Activated T-helper 1 cell treated with anti-CD3 and anti-CD28 coated beads, Interleukin-2, amount 50 U/mL, for 16 hours (primary cell): ENCODE measurements around the gene SLC6A9.

Source experiments
- DNase-seq, 2 donors: peaks; one replicate each; pipeline ENCODE4 v3.0.0-alpha.2; 2020; ENCODE audit warnings: low read depth in 1 of 2, low spot score in 1 of 2

Gene SLC6A9

DNA sequence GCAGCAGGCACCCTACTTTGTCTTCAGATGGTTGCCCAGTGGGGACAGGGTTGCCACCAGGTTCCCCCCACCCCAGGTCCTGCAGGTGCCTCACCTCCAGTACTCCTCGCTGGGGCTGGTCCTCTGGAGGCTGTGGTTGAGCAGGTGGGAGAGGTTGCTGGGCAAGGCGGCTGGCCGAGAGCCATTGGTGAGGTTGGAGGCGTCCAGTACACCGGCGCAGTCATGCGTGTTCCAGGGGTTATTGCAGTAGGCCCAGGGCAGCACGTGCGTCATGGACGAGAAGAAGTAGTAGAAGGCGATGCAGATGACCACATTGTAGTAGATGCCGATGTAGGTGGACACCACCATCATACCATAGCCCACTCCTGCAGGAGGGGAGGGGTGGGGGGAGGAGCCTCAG is 23.0 kb downstream of the SLC6A9 start:
- no peak for DNase-seq

DNA sequence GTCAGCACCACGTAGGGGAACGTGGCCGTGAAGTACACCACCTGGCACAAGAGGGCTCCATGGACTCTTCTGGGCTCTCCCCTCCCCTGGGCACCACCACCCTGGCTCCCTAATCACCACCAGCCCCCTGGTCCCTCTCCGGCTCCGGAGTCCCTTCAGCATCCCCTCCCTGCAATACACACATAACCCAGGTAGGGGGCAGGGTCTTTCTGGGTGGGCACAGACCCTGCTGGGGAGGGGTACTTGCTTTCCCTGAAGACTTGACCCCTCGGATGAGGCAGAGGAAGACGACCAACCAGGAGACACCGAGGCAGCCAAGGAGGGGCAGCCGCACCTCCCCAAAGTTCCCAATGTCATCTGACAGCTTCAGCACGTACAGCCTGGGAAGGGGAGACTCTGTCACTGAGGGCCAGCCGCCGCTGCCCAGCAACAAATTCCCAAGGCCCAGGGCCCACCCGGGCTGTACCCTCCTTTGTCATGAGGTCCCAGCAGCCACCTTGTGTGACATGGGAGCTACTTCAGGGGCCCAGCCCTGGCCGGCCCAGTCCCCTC is 28.6 kb downstream of the SLC6A9 start:
- DNase-seq: no peak

DNA sequence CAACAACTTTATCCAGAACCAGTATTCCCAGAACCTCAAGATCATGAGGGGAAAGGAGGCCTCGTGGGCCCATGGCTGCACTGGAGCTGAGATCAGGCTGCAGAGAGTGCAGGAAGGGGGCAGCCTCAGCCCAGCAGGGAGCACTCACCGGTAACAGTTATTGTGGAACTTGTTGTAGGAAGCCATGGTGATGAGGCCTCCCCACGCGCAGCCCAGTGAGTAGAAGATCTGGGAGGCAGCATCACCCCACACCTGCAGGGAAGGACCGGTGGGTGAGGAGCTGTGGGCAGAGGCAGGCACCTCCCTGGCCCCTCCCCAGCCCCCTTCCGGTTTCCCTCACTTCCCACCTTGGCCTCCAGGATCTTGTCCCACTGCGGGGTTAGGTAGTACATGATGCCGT is 29.1 kb downstream of the SLC6A9 start:
- DNase-seq: no peak

DNA sequence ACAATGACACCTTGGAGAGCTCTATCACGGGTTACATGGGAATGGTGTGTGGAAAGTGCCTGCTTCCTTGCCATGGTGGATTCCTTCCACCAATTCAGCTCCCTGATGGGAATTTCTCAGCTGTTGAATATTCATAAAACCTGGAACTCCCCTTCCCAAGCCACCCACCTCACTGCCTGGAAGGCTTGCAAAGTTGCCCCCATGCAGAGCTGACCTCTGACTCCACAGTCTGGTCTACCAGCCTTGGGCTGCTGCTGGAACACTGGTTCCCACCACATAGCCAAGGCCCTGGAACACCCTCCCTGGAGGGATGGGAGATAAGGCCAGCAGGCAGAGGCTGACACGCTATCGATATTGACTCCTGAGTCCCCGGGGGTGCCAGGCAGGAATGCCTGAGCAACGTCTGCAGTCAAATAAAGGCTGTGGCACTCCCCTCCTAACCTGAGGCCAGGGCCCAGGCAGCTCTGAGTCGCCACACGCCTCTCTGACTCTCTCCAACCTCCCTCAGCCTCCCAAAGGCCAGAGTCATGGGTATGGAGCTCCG is 31.1 kb downstream of the SLC6A9 start:
- no peak for DNase-seq

DNA sequence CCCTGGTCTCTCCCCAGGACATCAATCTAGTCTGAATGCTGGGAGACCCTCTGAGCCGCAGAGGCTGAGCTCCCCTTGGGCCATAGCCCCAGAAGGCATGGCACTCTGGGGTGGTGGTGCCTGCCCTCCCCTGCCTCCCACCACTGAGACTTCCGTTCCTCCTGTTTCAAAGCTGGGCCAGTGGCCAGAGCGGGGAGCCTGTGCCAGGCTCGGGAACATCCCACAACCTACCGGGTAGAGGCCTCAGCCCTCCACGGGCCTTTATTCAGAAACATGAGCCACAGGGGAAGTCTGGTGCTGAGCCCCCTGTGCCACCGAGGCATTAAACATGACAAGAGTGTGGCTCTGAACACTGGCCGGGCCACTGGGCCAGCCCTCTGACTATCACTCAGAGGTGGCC is 31.8 kb downstream of the SLC6A9 start:
- no peak for DNase-seq

DNA sequence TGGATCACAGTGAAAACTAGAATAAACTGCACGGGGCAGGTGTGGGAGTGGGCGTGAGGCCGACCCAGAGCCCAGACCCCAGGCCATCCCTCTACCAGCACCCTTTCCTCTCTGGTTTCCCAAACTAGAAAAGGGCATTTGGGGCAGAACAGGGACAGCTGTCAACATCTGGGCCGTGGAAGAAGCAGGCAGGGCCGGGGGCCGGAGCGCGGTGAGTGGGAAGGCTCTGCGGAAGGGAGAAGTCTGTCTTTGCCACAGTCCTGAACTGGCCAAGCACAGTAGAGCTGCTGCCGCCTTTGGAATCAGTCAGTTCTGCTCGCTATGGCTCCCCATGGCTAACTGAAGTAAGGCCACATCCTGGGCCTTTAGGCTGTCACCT is 33.3 kb downstream of the SLC6A9 start:
- DNase-seq: no peak

DNA sequence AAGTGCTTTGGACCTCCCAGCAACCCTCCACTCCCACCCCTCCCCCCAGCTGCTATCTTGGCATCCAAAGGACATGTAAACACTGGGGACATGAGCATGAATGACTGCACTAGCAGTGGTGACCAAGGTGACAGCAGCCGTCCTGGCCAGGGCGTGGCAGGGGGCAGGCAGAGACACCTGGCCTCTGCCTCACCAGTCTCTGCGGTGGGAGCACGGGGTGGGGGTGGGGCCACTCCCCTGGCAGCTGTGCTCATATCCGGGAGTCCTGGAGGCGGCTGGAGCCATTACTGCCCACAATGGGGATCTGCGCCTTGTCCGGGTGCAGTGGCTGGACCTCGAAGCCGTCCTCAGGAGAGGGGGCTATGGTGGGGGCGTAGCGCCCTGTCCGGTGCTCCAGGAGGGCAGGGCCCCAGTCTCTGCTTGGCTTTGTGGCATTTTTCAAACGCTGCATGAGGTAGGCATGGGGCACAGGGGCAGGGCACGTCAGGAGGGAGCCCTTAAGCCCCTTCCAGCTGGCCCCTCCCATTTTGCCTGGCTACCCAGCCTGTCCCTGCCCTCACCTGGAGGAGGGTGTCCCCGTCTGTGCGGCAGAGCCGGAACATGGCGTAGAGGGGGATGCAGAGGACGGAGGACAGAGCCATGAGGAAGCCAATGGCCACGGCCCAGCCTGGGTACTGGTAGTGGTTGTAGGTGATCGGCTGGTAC is 33.8 kb downstream of the SLC6A9 start:
- no peak for DNase-seq

DNA sequence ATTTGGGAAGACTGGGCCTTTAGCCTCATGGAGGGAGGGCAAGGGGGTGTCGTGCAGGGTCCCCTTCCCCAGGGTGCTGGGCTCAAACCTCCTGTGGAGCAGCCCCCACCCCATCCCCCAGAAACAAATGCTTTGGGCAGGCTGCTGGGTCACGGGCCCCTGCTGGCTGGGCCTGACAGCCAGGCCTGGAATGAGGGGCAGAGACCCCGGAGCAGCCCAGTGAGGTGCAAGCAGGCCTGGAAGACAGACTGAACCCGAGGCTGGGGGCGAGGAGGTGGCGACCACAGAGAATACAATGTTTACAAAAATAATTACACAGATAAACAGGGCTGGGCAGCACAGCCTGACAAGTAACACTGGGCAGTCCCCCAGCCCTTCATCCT is 34.5 kb downstream of the SLC6A9 start:
- no peak for DNase-seq

DNA sequence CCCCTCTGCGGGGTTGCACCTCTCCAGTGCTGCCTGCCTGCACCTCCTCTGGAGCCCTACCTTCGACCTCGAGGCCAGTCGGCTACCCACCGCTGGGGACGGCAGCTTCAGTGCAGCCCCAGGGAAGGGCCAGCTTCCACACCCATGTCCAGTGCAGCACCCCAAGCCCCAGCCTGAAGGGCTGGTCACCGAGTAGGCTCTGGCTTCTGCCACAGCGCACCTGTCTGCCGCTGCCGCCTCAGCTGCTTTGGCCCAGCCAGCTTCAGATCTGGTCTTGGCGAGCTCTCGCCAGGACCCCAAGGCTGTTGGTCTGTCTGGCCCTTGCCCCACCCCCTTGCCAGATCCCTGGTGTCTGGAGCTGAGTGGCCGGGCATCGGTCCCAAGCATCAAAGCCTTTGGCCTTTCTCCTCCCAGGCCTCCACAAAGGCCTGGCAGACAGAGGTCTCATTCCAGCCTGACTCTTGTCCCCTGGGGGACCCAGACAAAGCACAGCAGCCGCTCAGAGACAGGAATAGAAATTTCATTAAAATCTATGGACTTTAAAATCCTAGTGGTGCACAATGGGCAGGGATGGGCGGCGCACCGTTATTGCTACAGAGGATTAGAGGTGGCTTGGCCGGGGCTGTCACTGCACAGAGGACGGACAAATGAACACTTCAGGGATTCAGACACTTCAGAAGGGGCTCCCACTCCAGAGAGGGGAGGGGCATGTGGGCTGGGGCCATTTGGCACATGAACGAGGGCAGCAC is 35.1 kb downstream of the SLC6A9 start:
- no peak for DNase-seq

DNA sequence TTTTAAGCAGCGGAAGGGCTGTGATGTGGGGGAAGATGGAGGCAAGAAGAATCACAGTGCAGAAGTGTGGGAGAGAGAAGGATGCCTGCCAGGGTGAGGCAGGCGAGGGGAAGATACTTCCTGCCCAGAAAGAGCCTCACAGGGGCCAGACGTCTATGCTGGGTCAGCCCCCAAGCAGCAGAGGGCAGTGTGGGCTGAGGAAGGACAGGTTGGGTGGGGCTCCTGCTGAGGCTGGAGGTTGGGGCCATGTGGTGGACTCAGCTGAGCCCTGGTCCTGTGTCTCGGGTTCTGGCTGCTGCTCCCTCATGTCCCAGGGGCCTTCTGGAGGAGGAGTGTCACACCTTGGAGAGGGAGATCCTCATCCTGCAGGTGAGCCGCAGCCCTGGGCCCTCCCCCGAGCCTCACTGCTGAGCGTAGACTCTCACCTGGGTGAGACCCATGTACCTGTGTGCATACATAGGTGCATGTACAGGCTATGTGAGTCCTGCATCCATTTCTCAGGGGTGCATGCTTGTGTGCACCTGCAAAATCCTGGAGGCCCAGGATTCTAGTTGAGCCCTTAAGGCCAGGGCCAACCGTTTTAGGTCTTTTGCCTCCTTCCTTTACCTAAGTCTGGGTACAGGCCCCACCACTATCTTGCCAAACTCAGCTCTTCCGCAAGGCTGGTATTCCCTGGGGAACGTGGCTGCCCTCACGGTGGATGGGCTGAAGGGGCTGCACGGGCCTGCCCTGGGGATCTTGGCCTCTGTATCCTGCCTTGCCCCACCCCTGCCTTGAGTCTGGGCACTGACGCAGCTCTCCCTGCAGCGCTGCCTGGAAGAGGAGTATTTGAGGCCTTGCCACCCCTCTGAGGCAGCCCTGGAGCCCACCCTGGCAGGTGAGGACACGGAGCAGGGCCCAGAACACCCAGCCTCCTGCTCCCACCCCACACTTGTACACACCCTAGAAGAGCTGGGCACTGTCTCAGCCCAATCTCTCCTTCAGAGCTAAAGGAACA is 36.2 kb downstream of the SLC6A9 start:
- no peak for DNase-seq

DNA sequence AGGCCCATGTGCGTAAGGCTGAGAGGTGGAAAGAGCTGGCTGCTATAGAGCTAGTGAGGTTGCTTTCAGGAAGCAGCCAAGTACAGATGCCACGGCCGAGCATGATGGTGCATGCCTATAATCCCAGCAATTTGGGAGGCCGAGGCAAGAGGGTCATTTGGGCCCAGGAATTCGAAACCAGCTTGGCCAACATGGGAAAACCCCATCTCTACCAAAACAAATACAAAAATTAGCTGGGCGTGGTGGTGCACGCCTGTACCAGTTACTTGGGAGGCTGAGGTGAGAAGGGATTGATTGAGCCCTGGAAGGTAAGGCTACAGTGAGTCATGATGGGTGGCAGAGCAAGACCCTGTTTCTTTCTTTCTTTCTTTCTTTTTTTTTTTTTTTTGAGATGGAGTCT is 37.2 kb downstream of the SLC6A9 start:
- DNase-seq: no peak

DNA sequence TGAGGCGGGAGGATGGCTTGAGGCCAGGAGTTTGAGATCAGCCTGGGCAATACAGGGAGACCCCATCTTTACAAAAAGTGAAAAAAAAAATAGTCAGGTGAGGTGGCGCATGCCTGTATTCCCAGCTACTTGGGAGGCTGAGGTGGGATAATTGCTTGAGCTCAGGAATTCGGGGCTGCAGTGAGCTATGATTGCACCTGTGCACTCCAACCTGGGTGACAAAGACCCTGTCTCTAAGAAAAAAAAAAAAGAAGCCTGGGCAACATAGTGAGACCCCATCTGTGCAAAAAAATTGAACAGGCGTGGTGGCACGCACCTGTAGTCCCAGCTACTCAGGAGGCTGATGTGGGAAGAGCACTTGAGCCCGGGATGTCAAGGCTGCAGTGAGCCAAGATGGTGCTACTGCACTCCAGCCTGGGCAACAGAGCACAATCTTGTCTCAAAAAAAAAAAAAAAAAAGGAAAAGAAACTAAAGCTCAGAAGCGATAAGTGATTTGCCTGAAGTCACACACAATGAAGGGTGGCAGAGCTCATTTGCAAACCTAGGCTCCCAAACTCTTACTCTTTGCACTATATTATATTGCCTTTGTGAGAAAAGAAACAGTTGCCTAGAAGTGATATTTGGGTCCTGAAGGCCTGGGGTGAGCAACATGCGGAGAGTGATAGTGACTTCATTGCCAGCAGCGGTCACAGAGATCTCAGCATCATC is 37.9 kb downstream of the SLC6A9 start:
- no peak for DNase-seq

DNA sequence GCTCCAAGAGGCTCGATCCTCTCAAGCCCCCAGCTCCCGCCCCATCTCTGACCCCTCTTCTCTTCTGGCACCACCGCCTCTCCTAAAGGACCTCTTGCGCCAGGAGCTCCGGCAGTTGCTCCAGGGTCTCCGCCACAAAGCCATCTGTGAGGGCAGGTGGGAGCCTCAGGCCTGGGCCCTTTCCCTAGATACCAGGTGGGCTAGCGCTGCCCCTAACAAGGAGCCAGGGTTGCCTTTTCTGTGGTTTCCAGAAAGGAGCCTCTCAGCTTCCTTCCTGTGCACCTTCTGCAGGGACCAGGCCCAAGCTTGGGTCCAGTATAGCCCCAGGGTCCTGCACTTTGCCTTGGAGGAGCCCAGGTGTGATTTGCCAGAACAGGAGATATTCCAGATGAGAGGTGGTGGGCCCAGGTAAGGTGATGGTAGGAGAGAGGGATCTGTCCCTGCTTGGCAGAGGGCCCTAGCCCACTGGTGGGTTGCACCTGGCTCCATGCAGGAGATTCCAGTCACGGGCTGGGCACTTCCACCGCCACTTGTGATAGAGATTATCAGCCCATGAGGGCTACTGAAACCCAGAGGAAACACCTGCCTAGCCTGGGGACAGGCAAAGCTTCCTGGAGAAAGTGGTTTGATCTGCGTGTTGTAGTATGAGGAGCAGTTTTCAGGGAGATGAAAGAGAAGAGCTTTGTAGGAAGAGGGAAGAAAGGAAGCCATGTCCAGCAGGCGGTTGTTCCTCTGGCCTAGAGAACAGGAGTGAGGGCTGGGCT is 38.8 kb downstream of the SLC6A9 start:
- DNase-seq: no peak

DNA sequence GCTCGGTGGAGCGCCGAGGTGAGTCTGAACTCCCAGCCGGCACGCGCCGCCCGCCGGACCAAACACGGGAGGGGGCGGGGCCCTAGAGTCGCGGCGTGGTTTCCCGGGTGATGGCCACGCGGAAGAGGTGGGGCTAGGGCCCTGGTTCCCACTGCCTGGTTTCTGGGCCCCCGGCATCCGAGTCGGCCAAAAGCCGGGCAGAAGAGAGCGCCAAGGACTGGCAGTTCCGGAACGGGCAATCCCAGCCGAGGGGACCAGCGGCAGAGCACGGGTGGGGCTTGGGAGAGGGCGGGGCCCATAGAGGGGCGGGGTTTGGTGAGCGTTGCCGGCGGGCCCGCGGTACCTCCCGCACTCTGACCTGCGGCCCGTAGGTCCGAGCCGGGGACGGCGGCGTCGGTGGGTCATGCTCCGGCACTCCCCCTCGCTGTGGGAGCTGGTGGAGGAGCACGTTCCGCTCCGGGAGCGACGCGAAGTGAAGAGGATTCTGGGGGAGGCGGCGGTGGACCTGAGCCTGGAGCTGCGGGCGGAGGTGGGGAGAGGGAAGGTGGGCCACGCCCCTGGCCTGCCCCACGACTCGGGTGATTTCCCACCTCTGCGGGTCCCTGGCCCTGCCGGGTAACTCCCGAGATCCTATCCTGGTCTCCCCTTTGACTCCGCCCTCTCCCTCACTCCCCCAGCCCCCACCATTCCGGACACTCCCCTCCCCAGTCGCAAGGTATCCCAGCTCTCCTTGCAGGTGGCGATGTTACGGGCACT is 39.6 kb downstream of the SLC6A9 start, which contains the start of gene CCDC24:
TSS of gene CCDC24 (plus strand) at position 124 of the 756 bp plus-strand sequence. CDS start at position 404, 280 bp downstream.
- DNase-seq: peak; percentile 37 to 67

DNA sequence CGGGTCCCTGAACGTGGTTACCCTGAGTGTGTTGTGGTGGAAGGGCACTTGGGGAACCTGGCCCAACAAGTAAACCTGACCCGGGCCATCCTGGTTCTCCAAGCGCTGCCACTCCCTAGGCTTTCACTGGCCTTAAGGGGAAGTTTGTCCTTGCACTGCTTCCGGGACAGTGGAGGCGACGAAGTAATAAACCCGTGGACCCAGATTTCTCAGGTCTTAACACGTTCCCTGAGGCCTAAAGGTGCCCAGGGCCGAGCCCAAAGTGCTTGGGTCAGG is 40.1 kb downstream of the SLC6A9 start:
- no peak for DNase-seq

DNA sequence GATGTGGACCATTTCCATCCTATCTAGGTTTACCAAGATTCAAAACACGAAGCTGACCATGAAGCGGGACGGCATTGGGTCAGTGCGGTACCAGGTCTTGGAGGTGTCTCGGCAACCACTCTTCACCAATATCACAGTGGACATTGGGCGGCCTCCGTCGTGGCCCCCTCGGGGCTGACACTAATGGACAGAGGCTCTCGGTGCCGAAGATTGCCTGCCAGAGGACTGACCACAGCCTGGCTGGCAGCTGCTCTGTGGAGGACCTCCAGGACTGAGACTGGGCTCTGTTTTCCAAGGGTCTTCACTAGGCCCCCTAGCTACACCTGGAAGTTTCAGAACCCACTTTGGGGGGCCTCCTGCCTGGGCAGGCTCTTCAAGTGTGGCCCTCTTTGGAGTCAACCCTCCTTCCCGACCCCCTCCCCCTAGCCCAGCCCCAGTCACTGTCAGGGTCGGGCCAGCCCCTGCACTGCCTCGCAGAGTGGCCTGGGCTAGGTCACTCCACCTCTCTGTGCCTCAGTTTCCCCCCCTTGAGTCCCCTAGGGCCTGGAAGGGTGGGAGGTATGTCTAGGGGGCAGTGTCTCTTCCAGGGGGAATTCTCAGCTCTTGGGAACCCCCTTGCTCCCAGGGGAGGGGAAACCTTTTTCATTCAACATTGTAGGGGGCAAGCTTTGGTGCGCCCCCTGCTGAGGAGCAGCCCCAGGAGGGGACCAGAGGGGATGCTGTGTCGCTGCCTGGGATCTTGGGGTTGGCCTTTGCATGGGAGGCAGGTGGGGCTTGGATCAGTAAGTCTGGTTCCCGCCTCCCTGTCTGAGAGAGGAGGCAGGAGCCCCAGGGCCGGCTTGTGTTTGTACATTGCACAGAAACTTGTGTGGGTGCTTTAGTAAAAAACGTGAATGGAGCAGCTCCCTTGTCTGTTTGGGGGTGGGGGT is 40.7 kb downstream of the SLC6A9 start:
- DNase-seq: no peak

DNA sequence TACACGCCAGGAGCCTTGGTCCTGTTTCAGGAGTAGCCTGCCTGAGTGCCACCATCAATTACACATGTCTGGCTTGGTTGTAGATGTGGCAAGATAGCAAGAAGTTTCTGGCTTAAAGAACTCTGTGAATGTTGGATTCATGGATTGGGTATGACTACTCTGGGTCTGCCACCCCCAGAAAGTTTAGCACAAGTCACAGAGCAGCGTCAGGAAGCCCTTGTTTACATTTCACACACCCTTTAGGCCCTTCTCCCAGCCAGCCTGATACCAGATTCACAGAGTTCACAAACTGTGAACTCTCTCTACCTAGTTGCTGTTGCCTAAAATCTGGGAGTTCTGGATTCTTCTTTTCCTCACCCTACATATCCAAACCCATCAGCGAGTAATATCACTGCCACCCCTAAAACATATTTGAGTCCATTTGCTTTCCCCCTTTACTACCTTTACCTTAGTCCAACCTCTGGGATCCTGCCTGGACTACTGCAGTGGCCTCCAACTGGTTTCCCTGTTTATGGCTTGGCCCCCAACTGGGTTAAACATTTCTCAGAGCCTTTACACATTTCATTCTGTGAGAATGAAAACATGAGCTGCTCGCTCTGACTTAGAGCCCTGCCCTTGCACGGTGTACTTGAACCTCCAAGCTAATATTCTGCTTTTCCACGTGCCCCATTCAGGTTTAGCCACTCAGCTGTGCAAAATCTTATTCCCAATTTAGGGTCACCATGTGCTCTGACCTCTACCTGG is 43.9 kb downstream of the SLC6A9 start:
- no peak for DNase-seq
